Suprapubic skin (tissue), 4 donors: Measurements from ENCODE around the gene METRNL. TPM values are rescaled to one million over a fixed set of nuclear protein-coding genes. Genes with fewer than 3 reads are reported as not detected.
A peak's percentile ranks its signal among the peaks of the same experiment; 100 is the strongest.

Experiments used
- DNase-seq, 2 donors: peaks; one replicate each; pipeline ENCODE4 v3.0.0-alpha.2; 2019; ENCODE audit warnings: low spot score in 2 of 2
- H3K27ac ChIP-seq: fragments of 200-600 bp; sonication (generic); one replicate; pipeline ENCODE4 v1.5.1; 2019
- H3K27me3 ChIP-seq: fragments of 200-600 bp; sonication (generic); one replicate; pipeline ENCODE4 v1.5.1; 2019
- H3K36me3 ChIP-seq: fragments of 200-600 bp; sonication (generic); one replicate; pipeline ENCODE4 v1.5.1; 2019
- H3K4me1 ChIP-seq: fragments of 200-600 bp; sonication (generic); one replicate; pipeline ENCODE4 v1.5.1; 2019
- H3K4me3 ChIP-seq: fragments of 200-600 bp; sonication (generic); one replicate; pipeline ENCODE4 v1.5.1; 2019; ENCODE audit warnings: mild to moderate bottlenecking
- H3K9me3 ChIP-seq: fragments of 200-600 bp; sonication (generic); one replicate; pipeline ENCODE4 v1.5.1; 2019
- CTCF ChIP-seq, 2 donors: fragments of 200-600 bp in 1 of 2; fragments of 450-650 bp in 1 of 2; sonication (generic) in 1 of 2; IDR thresholded peaks; one replicate each; pipeline ENCODE4 v1.5.1; 2016 to 2019; ENCODE audit warnings: antibody characterized with exemption in 2 of 2, mild to moderate bottlenecking in 1 of 2, moderate library complexity in 1 of 2
- EP300 ChIP-seq: sonication (generic); formaldehyde crosslinking; IDR thresholded peaks from one replicate; pipeline ENCODE4 v1.6.1; 2017; ENCODE audit warnings: antibody characterized with exemption
- POLR2A ChIP-seq, 2 donors: fragments of 450-650 bp; IDR thresholded peaks; one replicate each; pipeline ENCODE4 v1.6.1; 2017; ENCODE audit warnings: antibody characterized with exemption in 2 of 2, mild to moderate bottlenecking in 2 of 2, moderate library complexity in 2 of 2
- POLR2AphosphoS5 ChIP-seq, 3 donors: sonication (generic); formaldehyde crosslinking; IDR thresholded peaks; one replicate each; pipeline ENCODE4 v1.6.1; 2017; ENCODE audit warnings: antibody characterized with exemption in 3 of 3
- WGBS: methylation state at CpG from one replicate; pipeline ENCODE4 v1.1.5; 2018; 5-methylcytosine and 5-hydroxymethylcytosine counted together
- total RNA-seq, 4 donors: library from RNA; depleted of rRNA; stranded (reverse); fragments of >200 nt; gene quantifications; one replicate each; pipeline ENCODE4 v1.1.0, GENCODE V29; 2016

METRNL gene
- total RNA-seq, 4 donors from 2014 or later = 59.1 to 222 (median 155) TPM

- H3K27ac ChIP-seq = peak overlapping the region; percentile 81
- no peak for DNase-seq
- H3K4me1 ChIP-seq = peaks cover 86% of the 10 kb centered on the region
- TF ChIP-seq POLR2A (IDR thresholded peaks at IDR 0.05) = no peak
- TF ChIP-seq CTCF (IDR thresholded peaks at IDR 0.05) = no peak
- no peak for TF ChIP-seq EP300
- TF ChIP-seq POLR2AphosphoS5 (IDR thresholded peaks at IDR 0.05) = no peak
- H3K9me3 ChIP-seq = no peaks in the 10 kb centered on the region
- WGBS = 17% methylated on average over 3 of the region's 22 CpGs
- H3K27me3 ChIP-seq = peaks cover 3% of the 10 kb centered on the region
- H3K36me3 ChIP-seq = peaks cover 6% of the 10 kb centered on the region
- H3K4me3 ChIP-seq = no peak overlapping the region
Observed at GRCh38 chr17:83100853-83101391, 21.5 kb downstream of the METRNL start.

- TF ChIP-seq EP300 (no peak), POLR2AphosphoS5 (IDR thresholded peaks at IDR 0.05) (peak in 1 of 3 donors; percentile 57), POLR2A (IDR thresholded peaks at IDR 0.05) (no peak)
- Histone ChIP-seq H3K27me3 (peaks cover 3% of the 10 kb centered on the region), H3K27ac (peak overlapping the region; percentile 81), H3K36me3 (no peaks in the 10 kb centered on the region), H3K4me3 (no peak overlapping the region), H3K4me1 (peaks cover 76% of the 10 kb centered on the region), H3K9me3 (no peaks in the 10 kb centered on the region)
- DNase-seq = no peak
- WGBS = 58% methylated on average over 2 of the region's 22 CpGs
Observed at GRCh38 chr17:83101805-83102480, 22.5 kb downstream of the METRNL start.

GRCh38 chr17:83103200-83103942 lies 24.0 kb downstream of the METRNL start:
- no peaks in the 10 kb centered on the region for H3K9me3 ChIP-seq
- DNase-seq = no peak
- 37% methylated on average over 6 of the region's 60 CpGs for WGBS
- H3K27me3 ChIP-seq = peaks cover 3% of the 10 kb centered on the region
- H3K4me1 ChIP-seq = peaks cover 70% of the 10 kb centered on the region
- TF ChIP-seq POLR2A (IDR thresholded peaks at IDR 0.05) (no peak), POLR2AphosphoS5 (IDR thresholded peaks at IDR 0.05) (peak in 1 of 3 donors; percentile 43)
- H3K36me3 ChIP-seq = no peaks in the 10 kb centered on the region
- no peak overlapping the region for H3K4me3 ChIP-seq
- peak overlapping the region; percentile 59 for H3K27ac ChIP-seq

DNA sequence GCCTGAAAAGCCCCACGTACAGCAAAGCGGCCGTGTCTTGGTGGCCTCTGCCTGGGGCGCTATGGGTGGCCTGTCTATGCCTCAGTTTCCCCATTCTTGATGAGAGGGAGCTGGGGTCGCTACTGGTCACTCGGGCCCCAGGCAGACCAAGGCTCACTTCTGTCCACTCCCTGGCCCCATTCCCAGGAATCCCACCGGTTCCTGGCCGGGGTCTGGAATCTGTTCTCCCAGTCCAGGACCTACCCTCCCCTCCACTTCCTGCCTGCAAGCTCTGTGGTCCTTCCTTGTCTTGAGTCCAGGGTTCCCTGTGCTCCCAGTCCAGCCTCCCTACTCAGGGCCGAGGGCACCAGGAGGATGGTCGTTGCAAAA lies 24.5 kb downstream of the METRNL start:
- H3K4me1 ChIP-seq = peaks cover 65% of the 10 kb centered on the region
- 61% methylated on average over 10 of the region's 10 CpGs for WGBS
- H3K4me3 ChIP-seq = no peak overlapping the region
- H3K27ac ChIP-seq = peak overlapping the region; percentile 59
- no peak for DNase-seq
- peaks cover 3% of the 10 kb centered on the region for H3K27me3 ChIP-seq
- H3K36me3 ChIP-seq = no peaks in the 10 kb centered on the region
- H3K9me3 ChIP-seq = no peaks in the 10 kb centered on the region
- no peak for TF ChIP-seq POLR2A (IDR thresholded peaks at IDR 0.05)
- TF ChIP-seq POLR2AphosphoS5 (IDR thresholded peaks at IDR 0.05) = no peak
- TF ChIP-seq CTCF (IDR thresholded peaks at IDR 0.05) = no peak
- TF ChIP-seq EP300 = no peak

DNA sequence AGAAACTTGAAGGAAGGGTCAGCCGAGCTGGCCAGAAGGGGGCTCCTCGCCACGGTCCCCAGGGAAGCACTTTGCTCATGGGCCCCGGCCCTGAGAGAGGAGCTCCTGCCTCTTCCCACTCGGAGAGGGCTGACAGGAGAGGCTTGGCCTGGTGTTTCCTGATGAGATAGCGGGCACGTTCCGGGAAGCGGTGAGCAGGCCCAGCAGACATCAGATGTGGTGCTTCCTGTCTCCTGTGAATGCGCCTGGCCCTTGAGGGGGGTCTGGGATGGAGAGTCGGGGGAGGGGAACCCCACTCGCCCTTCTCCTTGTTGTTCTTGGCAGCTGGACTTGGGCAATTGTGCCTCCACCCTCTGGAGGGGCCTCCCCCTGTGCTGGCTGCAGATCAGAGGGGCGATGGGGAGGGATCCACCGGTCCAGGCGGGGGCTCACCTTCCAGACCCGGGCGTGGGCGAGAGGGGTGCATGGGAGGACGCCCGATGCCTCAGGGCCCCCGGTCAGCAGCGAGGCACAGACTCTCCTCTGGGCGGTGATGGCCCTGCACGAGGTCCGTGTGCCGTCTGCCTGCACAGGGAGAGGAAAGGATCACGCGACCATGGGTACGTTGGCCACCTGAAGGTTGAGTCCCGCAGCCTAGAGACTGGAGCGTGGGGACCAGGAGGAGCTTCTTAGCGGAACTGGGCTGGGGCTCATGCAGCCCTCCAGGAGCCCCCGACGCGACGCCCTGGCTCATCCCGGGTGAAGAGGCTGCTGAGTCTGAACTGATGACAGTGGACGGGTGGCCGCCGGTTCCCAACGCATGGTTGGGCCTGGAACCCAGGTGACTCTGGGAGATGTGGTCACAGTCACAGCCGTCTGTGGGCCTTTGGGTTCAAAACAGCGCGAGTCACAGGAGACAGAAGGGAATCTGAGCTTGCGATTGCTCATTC lies 25.4 kb downstream of the METRNL start:
- no peaks in the 10 kb centered on the region for H3K36me3 ChIP-seq
- H3K4me3 ChIP-seq = no peak overlapping the region
- WGBS = 87% methylated on average over 32 of the region's 45 CpGs
- TF ChIP-seq EP300 (no peak), POLR2A (IDR thresholded peaks at IDR 0.05) (no peak), POLR2AphosphoS5 (IDR thresholded peaks at IDR 0.05) (no peak), CTCF (IDR thresholded peaks at IDR 0.05) (no peak)
- H3K27me3 ChIP-seq = peaks cover 2% of the 10 kb centered on the region
- no peak for DNase-seq
- H3K9me3 ChIP-seq = no peaks in the 10 kb centered on the region
- peaks cover 64% of the 10 kb centered on the region for H3K4me1 ChIP-seq
- peak overlapping the region; percentile 70 for H3K27ac ChIP-seq
